Glutamatergic neuron (in vitro differentiated cells): ENCODE data around the gene SLC39A3. TPM values are rescaled to one million over a fixed set of nuclear protein-coding genes. Genes with fewer than 3 reads are reported as not detected.

Source experiments
- DNase-seq: peaks from one replicate; pipeline ENCODE4 v3.0.0; 2022
- H3K27ac Mint-ChIP-seq: one replicate; pipeline ENCODE4 v1.8.0; 2020; ENCODE audit warnings: mild to moderate bottlenecking, mixed read lengths, inconsistent platforms; ENCODE audit not compliant: unreplicated experiment
- H3K27me3 Mint-ChIP-seq: one replicate; pipeline ENCODE4 v1.8.0; 2020; ENCODE audit warnings: mild to moderate bottlenecking, moderate library complexity, mixed read lengths, inconsistent platforms; ENCODE audit not compliant: unreplicated experiment
- H3K36me3 Mint-ChIP-seq: one replicate; pipeline ENCODE4 v1.8.0; 2020; ENCODE audit warnings: mild to moderate bottlenecking, mixed read lengths, inconsistent platforms; ENCODE audit not compliant: unreplicated experiment
- H3K4me1 Mint-ChIP-seq: one replicate; pipeline ENCODE4 v1.8.0; 2020; ENCODE audit warnings: mild to moderate bottlenecking, low read depth, mixed read lengths, inconsistent platforms; ENCODE audit not compliant: unreplicated experiment
- H3K4me3 Mint-ChIP-seq: one replicate; pipeline ENCODE4 v1.8.0; 2020; ENCODE audit warnings: mild to moderate bottlenecking, mixed read lengths, inconsistent platforms; ENCODE audit not compliant: unreplicated experiment
- H3K9me3 Mint-ChIP-seq: one replicate; pipeline ENCODE4 v1.8.0; 2020; ENCODE audit warnings: mild to moderate bottlenecking, moderate library complexity, mixed read lengths, inconsistent platforms; ENCODE audit not compliant: unreplicated experiment
- CTCF ChIP-seq: fragments of 200-600 bp; sonication (generic); IDR thresholded peaks from one replicate; pipeline ENCODE4 v1.5.0; 2021; ENCODE audit not compliant: partially characterized antibody, unreplicated experiment
- total RNA-seq: library from RNA; stranded (reverse); fragmentation: NEBNext Ultra II Directional; extraction: Animal tissue kit (Norgen Biotek cat#: 25700); gene quantifications from one replicate; pipeline ENCODE4 v1.2.1, GENCODE V29; 2021; ENCODE audit not compliant: unreplicated experiment

SLC39A3 gene
- total RNA-seq, 1 donor from 2014 or later = 40.8 TPM

GRCh38 chr19:2719232-2719735, 20.5 kb downstream of the SLC39A3 start:
- Mint-ChIP-seq H3K27ac (no peak overlapping the region), H3K9me3 (peaks cover 6% of the 10 kb centered on the region), H3K36me3 (peaks cover 12% of the 10 kb centered on the region), H3K27me3 (peaks cover 7% of the 10 kb centered on the region), H3K4me1 (peaks cover 2% of the 10 kb centered on the region), H3K4me3 (peak overlapping the region; percentile 73)
- no peak for TF ChIP-seq CTCF
- DNase-seq = no peak

GRCh38 chr19:2717638-2718541, 21.9 kb downstream of the SLC39A3 start:
- H3K4me1 Mint-ChIP-seq = no peaks in the 10 kb centered on the region
- no peak for TF ChIP-seq CTCF
- H3K27me3 Mint-ChIP-seq = peaks cover 7% of the 10 kb centered on the region
- no peak overlapping the region for H3K27ac Mint-ChIP-seq
- no peak overlapping the region for H3K4me3 Mint-ChIP-seq
- peaks cover 12% of the 10 kb centered on the region for H3K36me3 Mint-ChIP-seq
- peaks cover 6% of the 10 kb centered on the region for H3K9me3 Mint-ChIP-seq
- no peak for DNase-seq

- Mint-ChIP-seq H3K36me3 (peaks cover 12% of the 10 kb centered on the region), H3K4me1 (no peaks in the 10 kb centered on the region), H3K27me3 (peaks cover 7% of the 10 kb centered on the region), H3K27ac (no peak overlapping the region), H3K9me3 (peaks cover 10% of the 10 kb centered on the region), H3K4me3 (no peak overlapping the region)
- no peak for DNase-seq
- TF ChIP-seq CTCF = no peak
Measured at GRCh38 chr19:2716722-2717637, 22.8 kb downstream of the SLC39A3 start.

GRCh38 chr19:2716275-2716650, 23.6 kb downstream of the SLC39A3 start:
- Mint-ChIP-seq H3K4me3 (no peak overlapping the region), H3K9me3 (peaks cover 10% of the 10 kb centered on the region), H3K27ac (no peak overlapping the region), H3K36me3 (peaks cover 12% of the 10 kb centered on the region), H3K4me1 (no peaks in the 10 kb centered on the region), H3K27me3 (peaks cover 8% of the 10 kb centered on the region)
- TF ChIP-seq CTCF = no peak
- DNase-seq = no peak
